Esophagus muscularis mucosa (tissue), 4 donors: Measurements from ENCODE around the gene MRPL48.

Experiments
- CTCF ChIP-seq, 3 experiments: fragments of 200-600 bp in 2 of 3; fragments of 450-650 bp in 1 of 3; sonication (generic) in 2 of 3; IDR thresholded peaks; one replicate each; pipeline ENCODE4 v1.5.1; 2017 to 2019; ENCODE audit warnings: antibody characterized with exemption in 3 of 3, mild to moderate bottlenecking in 2 of 3, moderate library complexity in 1 of 3
- EP300 ChIP-seq: sonication (generic); formaldehyde crosslinking; IDR thresholded peaks from one replicate; pipeline ENCODE4 v1.6.1; 2017; ENCODE audit warnings: antibody characterized with exemption
- POLR2A ChIP-seq: fragments of 450-650 bp; IDR thresholded peaks from one replicate; pipeline ENCODE4 v1.6.1; 2017; ENCODE audit warnings: antibody characterized with exemption, moderate library complexity, mild to moderate bottlenecking, low read depth
- POLR2AphosphoS5 ChIP-seq, 2 donors: sonication (generic); formaldehyde crosslinking; IDR thresholded peaks; one replicate each; pipeline ENCODE4 v1.6.1; 2017; ENCODE audit warnings: antibody characterized with exemption in 2 of 2

- TF ChIP-seq CTCF (IDR thresholded peaks at IDR 0.05) = no peak
- no peak for TF ChIP-seq POLR2AphosphoS5 (IDR thresholded peaks at IDR 0.05)
- no peak for TF ChIP-seq POLR2A
- TF ChIP-seq EP300 = no peak
Measured at GRCh38 chr11:73870261-73870660, 82.6 kb downstream of the MRPL48 start.
